DMS 273 (cell line): Measurements from ENCODE around the gene ELAVL2.

ENCODE experiments used
- DNase-seq: peaks from one replicate; lab custom pipeline; 2025; ENCODE audit not compliant: unreplicated experiment; lab: John Stamatoyannopoulos, UW

Gene ELAVL2

DNA sequence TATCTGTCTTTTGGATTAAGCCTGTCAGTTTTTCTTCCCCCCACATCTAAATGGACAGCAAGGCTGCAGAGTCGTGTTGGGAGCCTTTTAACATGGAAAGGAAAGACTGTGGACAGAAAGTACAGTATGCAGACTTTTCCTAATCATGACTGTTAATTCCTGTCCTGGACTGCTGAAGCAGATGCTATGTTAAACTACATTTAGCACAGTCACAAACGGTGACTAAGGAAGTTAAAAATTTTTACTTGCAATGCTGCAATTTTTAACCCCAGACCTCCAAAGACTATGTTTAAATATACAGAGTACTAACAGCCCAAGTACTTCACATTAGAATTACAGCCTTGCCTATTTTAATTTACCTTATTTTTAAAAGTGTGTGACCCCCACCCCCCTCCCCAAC lies 51.8 kb downstream of the ELAVL2 start:
- DNase-seq: no peak

DNA sequence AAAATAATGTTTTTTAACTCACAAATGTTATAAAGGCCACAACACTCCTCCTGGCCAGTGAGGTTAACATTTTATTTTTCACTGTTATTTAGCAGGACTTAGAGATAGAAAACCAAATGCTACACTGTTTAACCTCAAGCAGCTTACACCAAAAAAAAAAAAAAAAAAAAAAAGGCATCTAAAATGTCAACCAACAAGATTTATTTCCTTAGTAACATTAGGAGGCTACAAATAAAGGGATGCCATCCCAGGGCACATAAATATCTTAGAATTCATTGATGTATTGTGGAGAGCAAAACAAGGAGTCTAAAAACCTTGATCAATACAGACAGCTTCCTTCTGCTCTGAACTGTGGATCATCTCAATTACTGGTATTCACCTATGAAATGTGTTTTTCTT lies 53.7 kb downstream of the ELAVL2 start:
- no peak for DNase-seq

DNA sequence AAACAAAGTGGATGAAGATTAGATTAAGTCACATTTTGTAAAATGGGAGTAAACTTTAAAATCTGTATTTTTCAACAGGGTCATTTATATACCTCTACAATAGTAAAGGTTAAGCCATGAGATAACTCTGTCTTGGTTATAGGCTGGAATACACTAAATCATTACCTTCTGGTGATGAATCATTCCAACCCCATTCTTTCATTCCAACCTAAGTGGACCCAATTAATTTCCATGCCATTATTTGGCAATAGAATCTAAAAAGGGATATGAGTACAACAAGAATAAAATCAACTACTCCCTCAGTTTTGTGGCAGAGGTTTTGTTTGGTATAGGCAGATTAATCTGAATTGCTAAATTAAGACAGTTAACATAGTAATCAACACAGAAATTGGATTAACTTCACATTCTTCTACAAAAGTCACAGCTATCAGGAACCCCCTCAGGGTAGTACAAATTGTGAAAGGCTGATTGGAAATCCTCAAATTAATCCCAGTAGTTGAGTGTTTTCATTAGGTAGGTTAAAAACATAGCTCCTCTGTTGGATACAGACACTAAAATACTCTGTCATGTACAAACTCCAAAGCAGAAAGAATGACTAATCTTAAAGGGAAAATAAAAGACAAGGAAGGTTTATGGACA lies 54.2 kb downstream of the ELAVL2 start:
- DNase-seq: no peak

DNA sequence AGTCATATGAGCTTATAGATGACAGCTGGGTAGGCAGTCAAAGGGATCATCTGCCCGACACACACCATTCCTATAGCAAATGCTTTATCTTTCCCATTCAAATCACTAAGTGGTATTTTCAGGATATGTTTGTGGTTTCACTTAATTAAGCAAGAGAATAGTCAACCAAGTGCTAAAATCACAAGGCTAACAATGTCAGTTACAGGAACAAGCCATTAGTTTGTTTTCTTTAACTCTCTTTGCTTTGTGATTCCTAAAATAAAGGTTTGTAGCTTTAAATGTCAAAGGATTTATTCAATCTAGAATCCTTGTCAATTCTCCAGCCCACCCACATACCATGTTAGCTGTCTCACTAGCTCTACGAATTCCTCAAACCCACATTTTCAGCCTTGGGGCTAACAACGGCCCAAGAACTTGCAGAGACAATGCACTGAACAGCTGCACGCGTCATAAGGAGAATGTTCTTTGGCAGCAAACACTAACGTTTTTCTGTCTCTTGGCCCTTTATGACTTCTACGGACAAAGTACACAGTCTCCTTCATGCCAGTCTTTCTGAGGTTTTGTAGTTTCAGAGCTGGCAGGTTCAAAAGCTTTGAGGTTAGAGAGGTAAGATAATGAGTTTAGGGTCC lies 56.6 kb downstream of the ELAVL2 start:
- DNase-seq: peak; percentile 28

DNA sequence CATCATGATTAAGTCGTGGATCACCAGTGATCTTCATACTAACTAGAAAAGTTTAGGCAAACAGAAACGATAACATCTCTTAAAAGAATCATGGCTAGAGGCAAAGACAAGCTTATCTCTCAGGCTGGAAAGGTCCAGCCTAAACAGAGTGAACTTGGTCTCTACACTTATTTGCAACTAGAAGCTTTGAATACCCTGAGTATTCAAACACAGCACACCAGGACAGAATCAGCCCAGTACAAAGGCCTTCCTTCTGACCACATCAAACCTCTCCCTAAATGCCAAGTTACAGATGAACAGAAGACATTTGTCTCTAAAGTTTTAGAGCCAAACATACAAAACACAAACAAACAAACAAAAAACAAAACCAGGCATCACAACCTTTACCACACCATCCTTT lies 57.2 kb downstream of the ELAVL2 start:
- no peak for DNase-seq

DNA sequence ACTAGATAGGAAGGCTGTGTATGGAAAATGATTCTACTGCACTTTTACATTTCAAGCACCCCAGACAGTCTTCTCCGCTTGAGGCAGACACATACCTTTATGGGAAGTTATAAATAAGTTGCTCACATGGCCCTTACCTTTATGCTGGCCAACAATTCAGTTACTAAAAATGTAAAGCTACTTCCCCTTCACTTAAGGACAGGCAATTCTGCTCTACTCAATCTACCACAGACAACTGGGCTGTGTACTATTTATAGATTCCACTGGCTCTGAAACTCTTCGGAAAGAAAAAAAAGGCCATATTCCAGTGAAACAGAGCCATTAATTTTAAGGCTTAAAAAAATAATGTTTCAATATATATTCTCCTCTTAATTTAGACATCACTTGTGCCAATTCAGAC lies 59.4 kb downstream of the ELAVL2 start:
- DNase-seq: peak; percentile 27

DNA sequence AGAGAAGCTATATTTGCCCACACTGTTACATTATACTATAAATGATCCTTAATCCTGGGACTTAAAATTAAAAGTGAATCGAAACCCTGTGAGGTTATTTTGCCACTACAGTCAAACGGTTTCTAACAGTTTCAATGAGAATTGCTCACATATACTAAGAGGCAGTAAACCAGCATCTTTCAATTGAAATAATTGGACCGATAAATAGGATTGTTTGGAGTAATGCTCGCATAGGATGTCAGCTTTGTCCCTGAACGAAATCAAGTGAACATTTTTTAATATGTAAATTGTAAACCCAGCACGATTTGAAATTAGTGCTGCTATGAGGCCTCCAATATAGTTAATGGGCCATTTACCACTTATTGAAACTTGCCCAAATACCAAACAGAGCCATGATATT lies 60.5 kb downstream of the ELAVL2 start:
- no peak for DNase-seq

DNA sequence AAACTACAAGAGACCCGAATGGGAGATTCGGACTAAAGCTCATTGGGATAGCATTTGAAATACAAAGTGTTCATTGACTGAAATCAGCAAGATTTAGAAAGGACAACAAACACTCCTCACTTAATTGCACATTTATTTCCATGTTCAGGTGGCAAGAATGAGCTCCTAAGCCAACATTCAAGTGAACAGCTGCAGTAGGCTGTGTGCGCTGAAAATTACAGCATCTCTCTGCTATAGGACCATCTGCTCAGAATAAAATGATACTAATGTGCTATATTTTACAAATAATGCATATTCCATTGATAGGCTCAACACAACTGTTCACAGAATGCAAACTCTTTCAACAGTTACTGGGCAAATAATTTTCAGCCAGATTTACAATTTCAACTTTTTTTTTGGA lies 61.8 kb downstream of the ELAVL2 start:
- DNase-seq: peak; percentile 77

DNA sequence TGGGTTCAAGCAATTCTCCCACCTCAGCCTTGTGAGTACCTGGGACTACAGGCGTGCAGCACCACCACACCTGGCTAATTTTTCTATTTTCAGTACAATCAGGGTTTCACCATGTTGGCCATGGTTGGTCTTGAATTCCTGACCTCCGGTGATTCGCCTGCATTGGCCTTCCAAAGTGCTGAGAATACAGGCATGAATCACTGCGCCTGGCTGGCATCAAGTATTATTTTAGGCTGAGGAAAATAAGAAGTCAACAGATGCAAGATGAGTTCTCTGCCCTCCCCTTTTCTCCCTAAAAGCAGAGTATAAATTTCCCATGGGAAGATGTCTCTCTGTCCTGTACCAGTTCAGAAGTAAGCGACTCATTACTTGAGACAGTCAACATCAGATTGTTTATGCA lies 71.5 kb downstream of the ELAVL2 start:
- no peak for DNase-seq

DNA sequence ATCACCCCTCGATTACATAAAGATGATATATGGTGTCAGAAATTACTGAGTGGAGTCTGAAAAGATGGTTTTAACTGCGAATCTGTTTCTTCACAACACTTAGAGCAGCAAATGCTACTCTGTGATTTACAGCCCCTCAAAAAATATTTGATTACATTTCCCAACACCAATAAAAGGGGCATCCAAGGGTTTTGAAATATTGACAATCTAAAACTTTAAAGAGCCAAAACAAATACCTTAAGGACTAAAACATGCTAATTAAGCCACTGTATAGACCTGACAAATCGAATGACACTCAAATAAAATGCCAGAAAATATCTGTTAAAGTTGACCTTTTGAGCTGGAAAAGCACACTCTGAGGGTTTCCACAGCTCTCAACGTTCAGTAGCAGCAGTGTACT lies 73.2 kb downstream of the ELAVL2 start:
- DNase-seq: no peak

DNA sequence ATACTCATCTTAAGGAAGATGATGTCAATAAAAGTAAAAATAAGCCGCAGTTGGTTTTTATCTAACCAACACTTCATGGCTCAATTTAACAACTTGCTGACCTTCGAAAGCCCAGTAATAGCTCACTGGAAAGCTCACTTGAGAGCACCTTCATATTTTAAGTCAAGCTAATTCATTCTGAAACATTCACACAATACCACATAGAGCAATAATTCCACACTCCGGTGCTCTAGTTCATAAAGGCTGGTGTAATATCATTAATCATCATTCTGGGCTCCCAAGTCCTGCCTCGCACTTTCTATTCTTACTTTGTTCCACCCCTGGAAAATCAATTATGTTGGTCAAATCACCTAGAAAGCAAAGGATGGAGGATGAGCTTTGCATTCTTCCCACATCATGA lies 74.4 kb downstream of the ELAVL2 start:
- no peak for DNase-seq

DNA sequence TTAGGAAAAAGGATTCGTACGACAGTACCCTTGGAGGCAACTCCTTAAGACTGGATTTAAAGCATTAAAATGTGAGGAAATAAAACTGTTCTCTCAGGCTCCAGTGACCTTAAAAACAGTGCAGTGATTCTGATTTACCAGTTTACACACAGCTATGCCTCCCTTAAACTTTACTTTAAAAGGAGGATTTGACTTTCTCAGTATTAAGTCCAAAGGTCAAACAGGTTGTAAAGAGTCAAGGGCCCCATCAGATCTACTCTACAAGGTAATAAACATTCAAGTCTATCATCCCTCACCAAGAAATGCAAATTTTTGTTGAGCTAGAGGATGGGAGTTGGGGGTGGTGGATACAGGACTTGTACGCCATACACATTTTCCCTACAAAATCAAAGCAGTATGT lies 75.2 kb downstream of the ELAVL2 start:
- DNase-seq: no peak

DNA sequence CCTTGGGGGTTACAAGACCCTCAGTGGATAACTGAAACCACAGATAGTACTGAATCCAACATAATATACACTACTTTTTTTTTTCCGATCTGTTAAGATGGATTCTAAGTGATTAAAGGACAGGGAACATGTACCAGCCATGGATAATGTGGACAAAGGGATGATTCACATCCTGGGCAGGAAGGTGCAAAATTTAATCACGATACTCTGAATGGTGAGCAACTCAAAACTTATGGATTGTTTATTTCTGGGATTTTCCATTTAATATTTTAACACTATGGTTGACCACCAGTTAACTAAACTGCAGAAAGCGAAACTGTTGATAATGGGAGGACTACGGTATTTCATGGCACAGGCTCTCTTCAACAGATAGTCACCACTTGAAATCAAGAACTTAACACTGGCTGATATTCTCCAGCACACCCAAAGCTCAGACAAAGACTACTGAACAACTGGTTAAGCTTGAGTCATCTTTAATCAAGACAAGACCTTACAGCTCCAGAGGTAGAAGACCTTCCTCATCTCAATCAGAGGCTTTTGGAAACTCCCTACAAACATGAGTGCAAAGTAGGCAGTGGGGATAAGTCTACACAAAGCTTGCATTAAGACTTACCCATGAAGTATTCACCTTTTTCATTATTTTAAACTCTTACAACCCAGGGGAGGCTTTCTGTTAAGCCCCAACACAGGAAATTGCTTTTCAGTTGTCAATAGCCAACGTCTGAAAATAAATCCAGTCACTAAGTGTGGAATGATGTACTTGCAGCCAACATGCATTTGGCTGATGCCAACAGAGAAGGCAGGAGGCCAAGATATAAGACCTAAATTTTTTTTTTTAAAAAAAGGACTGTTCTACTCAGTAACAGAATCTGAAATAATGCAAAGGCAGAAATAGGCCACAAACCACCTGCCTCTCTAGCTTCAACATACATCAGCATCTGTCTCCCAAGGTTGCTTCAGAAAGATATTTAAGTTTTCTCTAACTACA lies 78.7 kb downstream of the ELAVL2 start:
- no peak for DNase-seq

DNA sequence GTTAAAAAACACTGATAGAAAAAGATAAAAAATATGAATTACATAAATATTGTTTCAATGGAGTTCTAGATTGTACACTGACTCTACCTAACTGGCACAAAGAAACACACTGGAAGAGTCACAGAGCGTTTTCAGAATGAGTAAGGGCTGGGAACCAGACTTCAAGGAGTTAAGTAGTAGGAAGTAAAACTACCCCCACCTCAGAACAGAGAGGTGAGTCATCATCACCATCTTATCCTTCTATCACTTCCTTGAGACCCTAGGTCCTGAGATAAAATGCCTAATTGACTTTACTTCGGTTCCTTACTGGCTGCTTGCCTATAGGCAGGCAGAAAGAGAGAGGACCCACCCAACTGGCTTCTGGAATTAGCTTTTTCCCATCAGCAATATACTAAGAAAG lies 79.7 kb downstream of the ELAVL2 start:
- no peak for DNase-seq

DNA sequence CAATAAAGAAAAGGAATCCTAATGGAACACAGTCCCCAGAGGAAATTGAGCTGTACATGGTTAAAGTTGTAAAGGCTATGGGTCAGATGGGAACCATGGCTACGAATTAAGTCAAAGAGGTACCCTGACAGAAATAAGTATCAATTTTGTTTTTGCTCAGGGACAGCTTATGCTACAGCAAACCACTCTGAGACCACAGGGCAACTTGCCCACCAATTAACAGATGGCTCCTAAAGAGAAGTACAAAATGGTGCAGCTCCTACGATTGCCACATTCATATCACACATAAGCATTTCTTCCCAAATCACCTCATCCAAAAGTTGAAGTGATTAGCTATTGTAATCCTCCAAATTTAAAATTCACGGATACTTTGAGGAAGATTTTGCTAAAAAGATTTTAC lies 83.0 kb downstream of the ELAVL2 start:
- DNase-seq: peak; percentile 71

DNA sequence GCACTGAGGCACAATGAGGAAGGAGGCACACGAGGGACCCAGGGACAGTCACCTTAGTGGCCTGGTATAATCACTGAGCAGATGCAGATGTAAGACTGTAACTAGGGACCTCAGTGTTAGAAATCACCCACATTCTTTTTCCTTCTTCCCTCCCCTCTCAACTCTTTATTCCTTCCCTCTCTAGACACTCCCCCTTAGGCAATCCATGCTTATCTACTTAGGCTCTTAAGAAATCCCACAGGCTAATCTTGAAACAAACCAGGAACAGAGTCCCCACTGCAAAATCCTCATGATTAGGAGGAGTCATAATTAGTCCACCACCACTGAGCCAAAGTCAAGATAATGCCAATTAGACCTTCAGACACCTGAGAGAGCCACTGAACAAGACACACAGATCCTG lies 84.7 kb downstream of the ELAVL2 start:
- no peak for DNase-seq

DNA sequence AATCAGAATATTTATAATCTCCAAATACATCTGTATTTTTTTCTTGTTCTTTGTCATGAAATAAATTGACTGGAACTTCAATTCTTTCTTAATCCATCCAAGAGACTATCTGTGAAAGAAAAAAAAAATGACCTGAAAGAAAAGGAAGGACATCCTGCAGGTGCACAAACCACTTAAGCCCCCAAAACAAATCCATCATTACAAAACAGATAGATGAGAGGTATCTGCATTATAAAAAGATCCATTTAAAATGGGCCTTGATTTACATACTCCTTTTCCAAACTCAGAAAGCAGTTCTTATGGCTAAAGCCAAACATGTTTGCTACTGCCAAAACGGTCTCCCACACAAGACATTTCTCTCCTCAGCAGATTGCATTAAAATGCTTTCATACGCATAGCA lies 85.5 kb downstream of the ELAVL2 start:
- no peak for DNase-seq

DNA sequence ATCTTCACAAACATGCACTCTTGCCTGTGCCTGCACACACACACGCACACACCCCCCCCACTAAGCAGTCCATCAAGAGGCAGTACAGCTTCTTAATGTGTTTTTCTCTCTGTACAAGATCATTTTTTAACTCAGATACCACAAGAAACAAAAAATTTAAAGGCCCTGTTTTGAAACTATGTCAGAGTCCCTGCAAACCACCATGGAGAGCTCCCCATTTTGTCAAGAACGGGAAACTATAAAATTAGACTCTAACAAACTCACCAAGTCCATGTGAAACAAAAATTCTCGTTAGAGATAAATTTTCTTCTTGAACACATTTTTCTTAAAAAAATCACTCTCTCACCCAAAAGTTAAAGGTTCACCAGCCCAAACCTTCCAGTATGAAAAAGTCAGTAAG lies 86.3 kb downstream of the ELAVL2 start:
- peak; percentile 65 for DNase-seq

DNA sequence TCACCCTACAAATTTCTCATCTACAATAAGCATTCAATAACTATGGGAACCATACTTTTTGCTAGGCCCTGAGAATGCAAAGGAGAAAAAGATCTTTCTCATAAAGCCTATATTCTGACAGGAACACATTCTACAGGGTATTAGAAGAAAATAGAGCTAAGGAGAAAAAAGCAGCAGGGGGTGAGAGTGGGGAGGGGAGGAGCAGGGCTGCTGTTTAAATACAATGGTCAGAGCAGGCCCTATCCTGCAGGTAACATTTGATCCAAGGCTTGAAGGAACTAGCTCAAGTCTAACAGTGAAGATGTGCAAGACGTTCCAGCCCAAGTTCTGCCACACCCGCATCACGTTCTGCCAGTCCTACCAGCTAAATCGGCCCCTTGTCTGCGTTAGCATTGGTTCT lies 89.7 kb downstream of the ELAVL2 start:
- no peak for DNase-seq

DNA sequence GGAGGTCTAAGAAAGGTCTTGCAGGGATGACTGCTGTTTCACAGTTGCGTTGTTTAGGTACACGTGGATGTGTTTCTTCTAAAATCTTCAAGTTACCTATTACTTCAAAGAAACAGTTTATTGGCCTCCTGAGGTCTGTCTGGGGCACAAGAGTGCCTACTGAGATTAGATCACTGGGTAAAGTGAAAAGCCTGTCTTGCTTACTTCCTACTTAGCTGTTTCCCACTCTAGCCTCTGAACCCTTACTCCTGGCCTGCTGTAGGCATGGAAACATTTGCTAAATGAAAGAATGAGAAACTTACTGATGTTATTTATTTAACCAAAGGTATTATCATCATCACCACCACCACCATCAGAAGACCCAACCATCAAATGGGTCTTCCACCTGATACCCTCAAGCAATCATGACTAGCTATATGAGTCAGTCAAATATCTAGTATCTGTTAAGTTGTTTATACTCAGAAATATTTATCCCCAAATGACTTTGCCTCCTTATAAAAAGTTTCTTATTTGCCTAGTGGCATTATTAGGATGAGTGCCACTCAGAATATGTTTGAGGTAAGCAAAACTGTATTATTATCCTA lies 92.5 kb downstream of the ELAVL2 start:
- DNase-seq: no peak

DNA sequence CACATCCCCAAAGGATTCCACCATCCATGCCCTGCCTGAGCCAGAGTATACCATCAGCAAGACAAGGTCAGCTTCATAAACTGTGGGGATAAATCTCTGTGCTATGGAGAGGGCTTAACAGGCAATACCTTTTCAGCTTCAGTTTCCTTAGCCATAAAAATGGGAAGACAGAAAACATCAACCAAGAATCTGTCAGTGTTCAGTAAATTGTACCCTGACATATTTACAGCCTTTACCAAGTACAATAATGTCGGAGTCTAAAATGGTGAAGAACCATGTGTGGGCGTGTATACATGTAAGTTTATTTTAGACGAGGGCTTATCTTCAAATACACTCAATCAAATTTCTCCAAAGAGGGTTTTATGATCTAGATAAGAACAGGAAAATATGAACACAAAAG lies 94.7 kb downstream of the ELAVL2 start:
- no peak for DNase-seq

DNA sequence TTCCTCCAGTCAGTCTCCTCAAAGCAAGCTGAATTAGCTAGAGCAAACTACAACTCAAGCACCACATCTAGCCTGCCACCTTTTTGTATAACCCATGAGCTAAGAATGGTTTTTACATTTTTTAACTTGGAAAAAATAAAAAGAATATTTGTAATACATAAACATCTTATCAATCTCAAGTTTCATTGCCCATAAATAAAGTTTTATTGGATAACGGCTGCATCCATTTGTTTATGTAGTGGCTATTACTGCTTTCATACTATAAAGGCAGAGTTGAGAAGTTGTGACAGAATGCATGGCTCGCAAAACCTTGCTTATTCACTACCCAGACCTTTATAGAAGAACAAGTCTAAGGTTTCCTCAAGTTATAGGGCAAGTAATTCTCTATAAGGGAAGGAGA lies 95.7 kb downstream of the ELAVL2 start:
- DNase-seq: no peak
